Choroid plexus epithelial cell (primary cell): ENCODE data around the gene GRAMD4.

Experiments used
- DNase-seq: peaks from one replicate; pipeline ENCODE4 v3.0.0-alpha.2; 2010; ENCODE audit warnings: low read depth
- H3K4me3 ChIP-seq: 2 replicates; pipeline ENCODE4 v1.5.1; 2011; ENCODE audit warnings: low read depth, mild to moderate bottlenecking, control low read depth, low read length, moderate library complexity
- TF ChIP-seq, protein P1 (sequence below): conservative IDR thresholded peaks from 2 replicates; pipeline ENCODE4 v1.5.1; 2011; ENCODE audit warnings: low read depth, mild to moderate bottlenecking, control low read depth, inconsistent platforms, low read length, moderate library complexity

Gene GRAMD4

DNA sequence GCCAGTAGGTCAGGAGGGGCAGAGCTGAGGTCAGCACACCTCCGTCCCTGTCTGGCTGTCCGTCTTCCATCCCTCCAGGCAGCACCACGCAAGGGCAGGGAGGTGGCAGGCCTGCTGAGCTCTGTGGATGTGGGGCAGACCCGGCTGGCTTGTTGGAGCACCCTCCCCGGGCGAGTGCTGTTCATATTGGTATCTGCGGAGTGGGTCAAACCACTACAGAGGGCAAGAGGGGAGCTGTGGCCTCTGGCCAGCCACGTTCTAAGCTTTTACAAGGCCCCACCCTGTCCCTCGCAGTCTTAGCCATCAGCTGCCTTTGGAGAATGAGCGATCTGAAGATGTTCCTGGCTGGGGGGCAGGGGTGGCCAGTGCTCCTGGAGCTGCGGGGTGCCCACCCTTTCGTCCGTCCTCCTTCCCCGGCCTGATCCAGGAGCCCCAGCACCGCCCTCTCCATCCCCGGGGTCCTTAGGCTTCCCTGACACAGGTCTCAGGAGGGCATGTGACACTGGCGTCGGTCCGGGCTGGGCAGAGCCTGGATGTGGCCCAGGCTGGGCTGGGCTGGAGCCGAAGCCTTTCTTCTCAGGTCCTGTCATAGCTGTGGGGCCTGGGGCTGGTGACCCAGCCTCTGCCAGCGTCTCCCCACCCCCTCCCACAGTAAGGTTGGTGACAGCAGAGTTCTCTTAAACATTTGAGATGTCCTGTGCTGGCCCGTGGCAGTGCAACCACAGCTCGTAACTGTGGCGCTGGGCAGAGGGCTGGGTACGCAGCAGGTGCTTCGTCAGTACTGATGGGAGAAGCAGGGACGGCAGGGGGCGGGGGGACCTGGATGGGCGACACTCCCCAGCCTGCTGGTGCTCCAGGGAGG, 31.7 kb upstream of the GRAMD4 start:
- no peak overlapping the region for H3K4me3 ChIP-seq
- no peak for DNase-seq
- TF ChIP-seq, protein P1, sequence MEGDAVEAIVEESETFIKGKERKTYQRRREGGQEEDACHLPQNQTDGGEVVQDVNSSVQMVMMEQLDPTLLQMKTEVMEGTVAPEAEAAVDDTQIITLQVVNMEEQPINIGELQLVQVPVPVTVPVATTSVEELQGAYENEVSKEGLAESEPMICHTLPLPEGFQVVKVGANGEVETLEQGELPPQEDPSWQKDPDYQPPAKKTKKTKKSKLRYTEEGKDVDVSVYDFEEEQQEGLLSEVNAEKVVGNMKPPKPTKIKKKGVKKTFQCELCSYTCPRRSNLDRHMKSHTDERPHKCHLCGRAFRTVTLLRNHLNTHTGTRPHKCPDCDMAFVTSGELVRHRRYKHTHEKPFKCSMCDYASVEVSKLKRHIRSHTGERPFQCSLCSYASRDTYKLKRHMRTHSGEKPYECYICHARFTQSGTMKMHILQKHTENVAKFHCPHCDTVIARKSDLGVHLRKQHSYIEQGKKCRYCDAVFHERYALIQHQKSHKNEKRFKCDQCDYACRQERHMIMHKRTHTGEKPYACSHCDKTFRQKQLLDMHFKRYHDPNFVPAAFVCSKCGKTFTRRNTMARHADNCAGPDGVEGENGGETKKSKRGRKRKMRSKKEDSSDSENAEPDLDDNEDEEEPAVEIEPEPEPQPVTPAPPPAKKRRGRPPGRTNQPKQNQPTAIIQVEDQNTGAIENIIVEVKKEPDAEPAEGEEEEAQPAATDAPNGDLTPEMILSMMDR: no peak

DNA sequence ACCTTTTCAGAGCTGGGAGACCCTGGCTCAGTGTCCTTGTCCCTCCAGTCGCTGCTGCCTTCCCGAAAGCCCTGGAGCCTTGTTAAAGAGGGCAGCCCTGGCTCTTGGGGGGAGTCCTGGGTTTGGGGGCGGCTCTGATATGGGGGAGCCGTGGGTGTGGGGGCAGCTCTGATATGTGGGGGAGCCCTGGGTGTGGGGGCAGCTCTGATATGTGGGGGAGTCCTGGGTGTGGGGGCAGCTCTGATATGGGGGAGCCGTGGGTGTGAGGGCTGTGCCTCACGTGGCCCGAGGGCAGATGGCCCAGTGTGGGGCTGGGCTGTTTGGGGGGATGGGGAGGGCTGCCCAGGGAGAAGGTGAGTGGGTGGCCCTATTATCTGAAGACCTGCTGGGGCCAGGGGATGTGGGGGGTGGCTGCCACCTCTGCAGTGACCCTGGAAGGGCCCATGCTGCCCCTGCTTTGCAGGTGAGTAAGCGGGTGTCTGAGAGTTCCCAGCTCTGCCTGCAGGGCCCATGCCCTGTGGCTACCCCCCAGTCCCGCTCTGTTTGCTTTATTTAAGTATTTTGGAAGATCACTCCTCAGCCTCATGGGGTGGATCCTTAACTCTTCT, 30.9 kb upstream of the GRAMD4 start:
- TF ChIP-seq, protein P1: no peak
- H3K4me3 ChIP-seq: no peak overlapping the region
- DNase-seq: no peak

DNA sequence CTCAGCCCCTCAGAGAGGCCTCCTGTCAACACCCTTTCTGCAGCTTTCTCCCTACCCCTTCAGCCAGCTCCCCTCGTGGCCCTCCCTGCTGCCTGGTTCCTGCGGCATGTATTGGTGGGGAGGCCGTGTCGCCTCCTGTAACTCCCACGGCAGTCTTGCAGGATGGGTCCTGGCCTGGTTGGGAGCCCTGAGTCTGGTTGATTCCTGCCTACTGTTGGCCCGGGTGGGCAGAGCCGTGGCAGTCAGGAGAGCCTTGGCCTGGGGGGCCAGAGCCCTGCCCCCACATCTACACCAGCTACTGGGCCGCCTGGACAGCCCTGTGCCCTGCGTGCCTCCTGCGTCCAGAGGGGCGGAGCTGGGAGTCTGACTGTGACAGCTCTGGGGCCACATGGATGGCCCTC, 30.3 kb upstream of the GRAMD4 start:
- no peak for DNase-seq
- TF ChIP-seq, protein P1: no peak
- H3K4me3 ChIP-seq: no peak overlapping the region

DNA sequence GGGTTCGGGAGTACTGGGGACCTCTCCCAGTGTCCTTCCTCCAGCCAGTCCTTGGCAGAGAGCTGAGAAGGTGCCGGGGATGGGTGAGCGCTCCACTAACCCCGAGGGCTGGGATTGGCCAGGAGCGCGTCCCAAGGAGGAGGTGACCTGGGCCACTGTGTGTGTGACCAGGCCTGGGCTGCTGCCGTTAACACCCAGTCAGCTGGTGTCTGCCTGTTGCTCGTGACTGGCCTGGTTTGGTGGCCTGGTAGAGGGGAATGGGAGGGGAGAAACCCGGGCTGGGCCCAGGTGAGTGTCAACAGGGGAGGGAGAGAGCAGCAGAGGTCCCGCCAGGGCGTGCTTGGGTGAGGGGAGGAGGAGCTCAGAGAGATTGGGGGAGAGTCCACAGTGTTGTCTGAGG, 29.9 kb upstream of the GRAMD4 start:
- TF ChIP-seq, protein P1: no peak
- no peak for DNase-seq
- no peak overlapping the region for H3K4me3 ChIP-seq

DNA sequence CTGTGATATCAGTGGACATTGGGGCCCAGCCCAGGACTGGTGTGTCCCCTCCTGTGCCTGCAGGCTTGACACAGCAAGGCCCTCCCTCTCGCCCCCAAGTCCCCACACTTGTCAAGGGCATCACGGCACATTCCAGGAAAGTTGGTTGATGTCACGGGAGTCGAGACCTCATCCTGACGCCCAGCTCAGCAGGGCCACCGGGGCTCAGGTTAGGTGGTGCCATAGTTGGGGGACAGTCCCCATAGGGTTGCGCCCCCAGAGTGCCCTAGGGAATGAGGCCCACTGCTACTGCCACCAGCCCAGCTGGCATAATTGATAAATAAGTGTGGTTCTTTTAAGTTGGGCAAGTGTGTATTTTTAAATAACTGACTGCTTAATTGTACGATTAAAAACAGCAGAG, 28.3 kb upstream of the GRAMD4 start:
- H3K4me3 ChIP-seq: no peak overlapping the region
- DNase-seq: no peak
- TF ChIP-seq, protein P1: no peak

DNA sequence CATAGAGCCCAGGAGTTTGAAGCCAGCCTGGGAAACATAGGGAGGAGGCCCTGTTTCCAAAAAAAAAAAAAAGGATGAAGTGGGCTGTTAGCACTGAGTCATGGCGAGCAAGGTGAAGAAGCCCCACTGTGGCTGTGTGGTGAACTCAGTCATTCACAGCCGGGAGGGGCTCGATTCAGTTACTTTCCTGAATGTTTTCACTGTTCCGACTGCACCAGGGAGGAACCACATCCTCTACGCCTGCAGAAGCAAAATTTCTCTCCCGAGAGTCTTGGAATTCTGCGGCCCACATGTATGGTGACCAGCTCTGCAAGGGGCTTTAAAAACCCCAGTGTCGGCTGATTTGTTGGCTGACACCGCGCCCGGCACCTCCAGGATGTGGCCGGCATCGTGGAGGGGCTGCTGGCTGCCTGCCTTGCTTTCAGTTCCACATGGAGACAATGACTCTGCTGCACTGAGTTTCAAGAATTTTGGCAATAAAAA, 27.8 kb upstream of the GRAMD4 start:
- peak overlapping the region; percentile 31 for H3K4me3 ChIP-seq
- TF ChIP-seq, protein P1: no peak
- DNase-seq: peak; percentile 81

DNA sequence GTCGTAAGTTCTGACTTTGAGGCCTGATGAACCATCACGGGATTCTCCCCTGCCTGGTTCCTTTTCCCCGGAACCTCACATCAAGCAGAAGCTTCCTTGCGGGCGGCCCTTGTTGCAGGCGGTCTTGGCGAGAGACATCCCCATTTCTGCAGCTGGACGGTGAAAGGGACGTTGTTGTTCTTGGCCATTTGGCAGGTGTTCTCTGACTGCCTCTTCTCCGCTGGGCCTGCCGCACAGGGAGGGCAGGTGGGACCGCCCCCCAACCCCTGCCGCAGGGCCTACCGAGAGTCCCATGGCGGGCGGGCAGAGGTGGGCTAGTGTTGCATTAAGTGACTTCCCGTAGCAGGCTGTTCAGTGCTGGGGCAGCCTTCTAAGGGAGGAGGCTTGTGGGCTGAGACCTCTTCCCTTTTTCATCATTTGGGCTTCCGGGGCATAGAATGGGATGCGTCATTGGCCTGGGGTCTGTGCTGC, 26.9 kb upstream of the GRAMD4 start:
- H3K4me3 ChIP-seq: no peak overlapping the region
- no peak for DNase-seq
- TF ChIP-seq, protein P1: no peak
